Measurements from ENCODE around the gene AP1S1. TPM values are rescaled to one million over a fixed set of nuclear protein-coding genes. Genes with fewer than 3 reads are reported as not detected.
A peak's percentile ranks its signal among the peaks of the same experiment; 100 is the strongest.

AP1S1 gene
- total RNA-seq, 1 donor from 2014 or later, result 90.1 TPM

DNA sequence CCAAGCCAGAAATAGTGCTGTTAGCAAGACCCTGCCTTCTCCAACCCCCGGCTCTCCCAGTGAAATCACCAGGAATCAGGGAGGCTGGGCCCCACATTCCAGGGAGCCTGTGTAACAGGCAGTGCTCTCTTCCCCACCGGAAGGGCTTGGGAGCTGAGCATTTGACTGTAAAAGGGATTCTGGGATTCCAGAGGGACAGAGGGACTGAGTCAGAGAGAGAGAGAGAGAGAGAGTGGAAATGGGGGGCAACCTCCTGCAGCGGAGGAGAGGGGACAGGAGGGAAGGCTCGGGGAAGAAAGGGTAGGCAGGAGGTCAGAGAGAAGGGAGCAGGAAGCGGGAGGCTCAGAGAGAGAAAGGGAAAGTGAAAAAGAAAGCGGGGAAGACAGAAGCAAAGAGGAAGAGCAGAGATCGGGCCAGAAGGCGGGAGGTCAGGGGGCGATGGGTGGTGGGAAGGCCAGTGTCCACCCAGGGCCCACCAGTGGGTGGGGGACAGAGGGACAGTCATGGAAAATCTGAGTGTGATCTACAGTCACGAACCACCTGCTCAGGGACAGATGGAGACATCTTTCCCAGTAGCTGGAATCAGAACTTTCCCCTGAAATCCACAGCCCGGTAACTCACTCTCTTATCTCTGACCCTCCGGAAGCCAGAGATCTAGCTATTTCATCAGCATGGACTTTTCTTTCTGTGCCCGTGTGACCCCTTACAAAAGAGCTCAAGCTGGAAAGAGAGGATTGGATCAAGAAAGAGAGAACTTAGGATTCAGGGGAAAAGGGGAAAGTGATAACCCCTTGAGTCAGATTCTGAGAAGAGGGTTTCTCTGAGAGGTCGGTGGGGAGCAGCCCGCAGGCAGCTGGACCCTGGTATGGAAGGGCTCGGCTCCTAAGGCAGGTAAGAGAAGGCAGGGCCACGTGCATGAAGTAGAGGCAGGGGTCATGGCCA, 32.0 kb upstream of the AP1S1 start:
- Mint-ChIP-seq H3K4me3 (no peak overlapping the region), H3K9me3 (no peaks in the 10 kb centered on the region), H3K27me3 (ENCODE audit: low read depth) (peaks cover 6% of the 10 kb centered on the region), H3K4me1 (peaks cover 44% of the 10 kb centered on the region), H3K27ac (ENCODE audit: unreplicated experiment) (peak overlapping the region; percentile 97), H3K36me3 (ENCODE audit: low read depth) (no peaks in the 10 kb centered on the region)
- DNase-seq (ENCODE audit: low read depth, low spot score), result no peak
- TF ChIP-seq, protein P1, sequence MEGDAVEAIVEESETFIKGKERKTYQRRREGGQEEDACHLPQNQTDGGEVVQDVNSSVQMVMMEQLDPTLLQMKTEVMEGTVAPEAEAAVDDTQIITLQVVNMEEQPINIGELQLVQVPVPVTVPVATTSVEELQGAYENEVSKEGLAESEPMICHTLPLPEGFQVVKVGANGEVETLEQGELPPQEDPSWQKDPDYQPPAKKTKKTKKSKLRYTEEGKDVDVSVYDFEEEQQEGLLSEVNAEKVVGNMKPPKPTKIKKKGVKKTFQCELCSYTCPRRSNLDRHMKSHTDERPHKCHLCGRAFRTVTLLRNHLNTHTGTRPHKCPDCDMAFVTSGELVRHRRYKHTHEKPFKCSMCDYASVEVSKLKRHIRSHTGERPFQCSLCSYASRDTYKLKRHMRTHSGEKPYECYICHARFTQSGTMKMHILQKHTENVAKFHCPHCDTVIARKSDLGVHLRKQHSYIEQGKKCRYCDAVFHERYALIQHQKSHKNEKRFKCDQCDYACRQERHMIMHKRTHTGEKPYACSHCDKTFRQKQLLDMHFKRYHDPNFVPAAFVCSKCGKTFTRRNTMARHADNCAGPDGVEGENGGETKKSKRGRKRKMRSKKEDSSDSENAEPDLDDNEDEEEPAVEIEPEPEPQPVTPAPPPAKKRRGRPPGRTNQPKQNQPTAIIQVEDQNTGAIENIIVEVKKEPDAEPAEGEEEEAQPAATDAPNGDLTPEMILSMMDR (conservative IDR thresholded peaks at IDR 0.05), result no peak

DNA sequence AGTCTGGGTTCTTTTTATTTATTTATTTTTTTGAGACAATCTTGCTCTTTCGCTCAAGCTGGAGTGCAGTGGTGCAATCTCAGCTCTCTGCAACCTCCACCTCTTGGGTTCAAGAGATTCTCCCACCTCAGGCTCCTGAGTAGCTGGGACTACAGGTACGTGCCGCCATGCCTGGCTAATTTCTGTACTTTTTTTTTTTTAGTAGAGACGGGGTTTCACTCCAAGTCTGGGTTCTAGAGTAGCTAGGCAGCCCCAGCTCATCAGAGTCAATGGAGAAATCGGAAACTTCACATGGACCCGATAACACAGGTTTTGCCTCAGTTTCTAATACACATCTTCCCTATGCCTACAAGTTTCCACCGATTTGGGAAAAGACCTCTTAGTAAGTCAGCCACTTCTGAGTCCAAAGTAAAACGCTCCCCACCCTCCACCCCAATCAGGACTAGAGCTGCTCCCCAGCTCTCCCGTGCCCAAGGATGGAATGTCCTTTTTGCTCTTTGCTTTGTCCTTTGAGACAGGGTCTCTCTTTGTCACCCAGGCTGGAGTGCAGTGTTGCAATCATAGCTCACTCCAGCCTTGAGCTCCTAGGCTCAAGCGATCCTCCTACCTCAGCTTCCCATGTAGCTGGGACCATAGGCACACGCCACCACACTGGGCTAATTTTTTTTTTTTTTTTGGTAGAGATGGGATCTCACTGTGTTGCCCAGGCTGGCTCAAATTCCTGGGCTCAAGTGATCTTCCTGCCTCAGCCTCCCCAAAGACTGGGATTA, 31.2 kb upstream of the AP1S1 start:
- peaks cover 7% of the 10 kb centered on the region for H3K27me3 Mint-ChIP-seq (ENCODE audit: low read depth)
- no peak overlapping the region for H3K4me3 Mint-ChIP-seq
- TF ChIP-seq, protein P1 (conservative IDR thresholded peaks at IDR 0.05), result no peak
- H3K27ac Mint-ChIP-seq (ENCODE audit: unreplicated experiment), result peak overlapping the region; percentile 54
- no peak for DNase-seq (ENCODE audit: low read depth, low spot score)
- H3K4me1 Mint-ChIP-seq, result peaks cover 47% of the 10 kb centered on the region
- no peaks in the 10 kb centered on the region for H3K36me3 Mint-ChIP-seq (ENCODE audit: low read depth)
- no peaks in the 10 kb centered on the region for H3K9me3 Mint-ChIP-seq

DNA sequence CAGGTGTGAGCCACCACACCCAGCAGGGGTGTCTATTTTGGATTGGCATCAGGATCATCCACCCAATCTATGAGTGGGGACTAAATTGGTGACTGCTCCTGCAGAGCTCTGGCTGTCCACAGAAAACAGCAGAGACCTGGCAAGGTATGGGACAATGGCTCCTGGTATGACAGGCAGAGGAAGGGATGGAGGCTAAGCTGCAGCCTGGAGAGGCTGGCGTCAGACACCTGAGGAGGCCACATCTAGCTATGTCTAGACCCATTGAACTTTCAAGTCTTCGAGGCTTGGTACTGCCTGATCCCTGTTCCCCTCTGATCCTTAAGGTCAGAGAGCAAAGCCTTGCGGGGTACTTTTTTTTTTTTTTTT, 30.6 kb upstream of the AP1S1 start:
- no peak overlapping the region for H3K4me3 Mint-ChIP-seq
- H3K36me3 Mint-ChIP-seq (ENCODE audit: low read depth), result no peaks in the 10 kb centered on the region

DNA sequence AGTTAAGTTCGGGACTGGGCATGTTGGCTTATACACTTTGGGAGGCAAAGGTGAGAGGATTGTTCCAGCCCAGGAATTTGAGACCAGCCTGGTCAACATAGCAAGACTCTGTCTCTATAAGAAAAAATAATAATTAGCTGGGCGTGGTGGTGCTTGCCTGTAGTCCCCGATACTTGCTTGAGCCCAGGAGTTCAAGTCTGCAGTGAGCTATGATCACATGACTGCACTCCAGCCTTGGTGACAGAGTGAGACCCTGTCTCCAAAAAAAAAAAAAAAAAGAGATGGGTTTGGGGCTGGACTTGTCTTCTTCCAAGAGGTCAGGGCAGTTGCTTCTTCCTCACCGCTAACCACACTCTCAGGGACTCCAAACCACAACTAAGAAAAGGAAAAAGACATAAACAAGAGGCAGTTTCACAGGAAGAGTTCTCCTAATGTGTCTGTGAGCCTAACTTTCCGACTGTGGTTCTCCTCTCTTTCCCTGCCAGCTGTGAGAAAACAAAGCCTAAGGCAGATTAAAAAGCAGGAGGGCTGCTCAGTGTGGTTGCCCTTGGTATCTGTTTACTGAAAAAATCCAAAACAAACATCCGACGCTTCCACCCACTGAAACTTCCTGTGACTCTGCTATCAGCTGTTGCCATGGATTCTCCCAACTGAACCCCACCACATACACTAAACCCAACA, 29.8 kb upstream of the AP1S1 start:
- no peak for DNase-seq (ENCODE audit: low read depth, low spot score)
- H3K36me3 Mint-ChIP-seq (ENCODE audit: low read depth), result no peaks in the 10 kb centered on the region
- no peak overlapping the region for H3K4me3 Mint-ChIP-seq
- no peak overlapping the region for H3K27ac Mint-ChIP-seq (ENCODE audit: unreplicated experiment)
- H3K4me1 Mint-ChIP-seq, result peaks cover 47% of the 10 kb centered on the region
- TF ChIP-seq, protein P1 (conservative IDR thresholded peaks at IDR 0.05), result no peak
- peaks cover 7% of the 10 kb centered on the region for H3K27me3 Mint-ChIP-seq (ENCODE audit: low read depth)
- no peaks in the 10 kb centered on the region for H3K9me3 Mint-ChIP-seq

More for the DNA sequence above, 30.6 kb upstream of the AP1S1 start:
- no peak overlapping the region for H3K27ac Mint-ChIP-seq (ENCODE audit: unreplicated experiment)
- peaks cover 7% of the 10 kb centered on the region for H3K27me3 Mint-ChIP-seq (ENCODE audit: low read depth)
- no peak for DNase-seq (ENCODE audit: low read depth, low spot score)
- peaks cover 47% of the 10 kb centered on the region for H3K4me1 Mint-ChIP-seq
- TF ChIP-seq, protein P1 (conservative IDR thresholded peaks at IDR 0.05), result no peak
- H3K9me3 Mint-ChIP-seq, result no peaks in the 10 kb centered on the region

DNA sequence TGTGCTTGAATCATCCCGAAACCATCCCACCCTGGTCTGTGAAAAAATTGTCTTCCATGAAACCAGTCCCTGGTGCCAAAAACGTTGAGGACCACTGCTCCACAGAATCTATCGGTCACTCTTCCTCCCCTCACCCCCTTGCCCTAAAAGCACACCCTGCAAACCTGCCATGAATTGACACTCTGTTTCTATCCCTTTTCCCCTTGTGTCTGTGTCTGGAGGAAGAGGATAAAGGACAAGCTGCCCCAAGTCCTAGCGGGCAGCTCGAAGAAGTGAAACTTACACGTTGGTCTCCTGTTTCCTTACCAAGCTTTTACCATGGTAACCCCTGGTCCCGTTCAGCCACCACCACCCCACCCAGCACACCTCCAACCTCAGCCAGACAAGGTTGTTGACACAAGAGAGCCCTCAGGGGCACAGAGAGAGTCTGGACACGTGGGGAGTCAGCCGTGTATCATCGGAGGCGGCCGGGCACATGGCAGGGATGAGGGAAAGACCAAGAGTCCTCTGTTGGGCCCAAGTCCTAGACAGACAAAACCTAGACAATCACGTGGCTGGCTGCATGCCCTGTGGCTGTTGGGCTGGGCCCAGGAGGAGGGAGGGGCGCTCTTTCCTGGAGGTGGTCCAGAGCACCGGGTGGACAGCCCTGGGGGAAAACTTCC, 28.2 kb upstream of the AP1S1 start:
- H3K27ac Mint-ChIP-seq (ENCODE audit: unreplicated experiment), result no peak overlapping the region
- no peaks in the 10 kb centered on the region for H3K9me3 Mint-ChIP-seq
- no peak overlapping the region for H3K4me3 Mint-ChIP-seq
- H3K27me3 Mint-ChIP-seq (ENCODE audit: low read depth), result peaks cover 7% of the 10 kb centered on the region
- DNase-seq (ENCODE audit: low read depth, low spot score), result no peak
- peaks cover 40% of the 10 kb centered on the region for H3K4me1 Mint-ChIP-seq
- TF ChIP-seq, protein P1 (conservative IDR thresholded peaks at IDR 0.05), result no peak
- H3K36me3 Mint-ChIP-seq (ENCODE audit: low read depth), result no peaks in the 10 kb centered on the region
